Keratinocyte (primary cell): ENCODE data around the gene SRSF2. TPM values are rescaled to one million over a fixed set of nuclear protein-coding genes. Genes with fewer than 3 reads are reported as not detected.

Source experiments
- DNase-seq: peaks from one replicate; pipeline ENCODE4 v3.0.0-alpha.2; 2011; ENCODE audit warnings: low read depth, missing footprints, low spot score
- FAIRE-seq: peaks from 2 replicates; lab custom pipeline; 2011; peaks lifted over from hg19 to GRCh38; lab: Jason Lieb, UNC
- H2AFZ ChIP-seq: 2 replicates; pipeline ENCODE4 v1.6.0; 2012; ENCODE audit warnings: low read length, control low read depth, inconsistent platforms; ENCODE audit not compliant: control insufficient read depth
- H3K27ac ChIP-seq: 2 replicates; pipeline ENCODE4 v1.5.1; 2011; ENCODE audit warnings: low read length; ENCODE audit not compliant: control insufficient read depth, insufficient read depth
- H3K27me3 ChIP-seq: 3 replicates; pipeline ENCODE4 v1.6.0; 2011; ENCODE audit warnings: low read length; ENCODE audit not compliant: control insufficient read depth, insufficient read depth; ENCODE audit errors: extremely low read depth
- H3K36me3 ChIP-seq, 2 experiments: 2 replicates in 1 of 2; 3 replicates in 1 of 2; pipeline ENCODE4 v1.5.1; 2011; ENCODE audit warnings: low read length in 2 of 2, mild to moderate bottlenecking in 1 of 2; ENCODE audit not compliant: control insufficient read depth in 2 of 2, insufficient read depth in 2 of 2; ENCODE audit errors: extremely low read depth in 1 of 2
- H3K4me1 ChIP-seq: 3 replicates; pipeline ENCODE4 v1.5.1; 2011; ENCODE audit warnings: low read length; ENCODE audit not compliant: control insufficient read depth, insufficient read depth; ENCODE audit errors: extremely low read depth
- H3K4me2 ChIP-seq: 3 replicates; pipeline ENCODE4 v1.6.0; 2011; ENCODE audit warnings: low read depth, low read length; ENCODE audit not compliant: control insufficient read depth, insufficient read depth; ENCODE audit errors: extremely low read depth
- H3K4me3 ChIP-seq, 3 experiments: fragments of 200-600 bp in 1 of 3; sonication (generic) in 1 of 3; 2 replicates in 2 of 3; 3 replicates in 1 of 3; pipeline ENCODE4 v1.5.1; 2011 to 2016; ENCODE audit warnings: low read length in 3 of 3, mild to moderate bottlenecking in 3 of 3, control low read depth in 2 of 3, inconsistent platforms in 1 of 3, low read depth in 1 of 3, mixed read lengths in 1 of 3, mixed run types in 1 of 3, moderate library complexity in 1 of 3; ENCODE audit not compliant: control insufficient read depth in 2 of 3, insufficient read depth in 2 of 3; ENCODE audit errors: extremely low read depth in 1 of 3
- H3K79me2 ChIP-seq: 2 replicates; pipeline ENCODE4 v1.6.0; 2012; ENCODE audit warnings: low read length; ENCODE audit not compliant: control insufficient read depth, insufficient read depth
- H3K9ac ChIP-seq: 3 replicates; pipeline ENCODE4 v1.6.0; 2011; ENCODE audit warnings: low read length; ENCODE audit not compliant: control insufficient read depth, insufficient read depth; ENCODE audit errors: extremely low read depth
- H3K9me1 ChIP-seq: 3 replicates; pipeline ENCODE4 v1.6.0; 2011; ENCODE audit warnings: low read length; ENCODE audit not compliant: control insufficient read depth, insufficient read depth; ENCODE audit errors: extremely low read depth
- H3K9me3 ChIP-seq: 2 replicates; pipeline ENCODE4 v1.5.1; 2012; ENCODE audit warnings: low read depth, low read length; ENCODE audit not compliant: control insufficient read depth
- H4K20me1 ChIP-seq: 3 replicates; pipeline ENCODE4 v1.6.0; 2011; ENCODE audit warnings: low read length; ENCODE audit not compliant: control insufficient read depth, insufficient read depth; ENCODE audit errors: extremely low read depth
- EZH2 ChIP-seq: IDR thresholded peaks from one replicate; pipeline ENCODE4 v1.6.1; 2012; ENCODE audit warnings: inconsistent platforms, mild to moderate bottlenecking, low read length, moderate library complexity
- dilution Hi-C: fragments of 300-500 bp; cut with MboI; formaldehyde crosslinking; loops from one replicate; pipeline ENCODE4 v1.7.0; 2020; ENCODE audit warnings: low sequenced_read_pairs; ENCODE audit not compliant: extremely low pct_ligation_motif_present
- polyA plus RNA-seq, 5 experiments: library from polyadenylated mRNA; depleted of rRNA in 3 of 5; stranded (reverse) in 3 of 5; stranded (forward) in 1 of 5; unstranded in 1 of 5; fragments of >200 nt; gene quantifications; 1 replicate in 1 of 5; 2 replicates in 3 of 5; 3 replicates in 1 of 5; pipeline versions ENCODE4 v1.2.1 to v1.2.3, GENCODE V29; 2011 to 2012; ENCODE audit warnings: missing spikeins in 2 of 5, low read depth in 1 of 5, low replicate concordance in 1 of 5
- TF ChIP-seq, protein P1 (sequence below), 3 experiments: IDR thresholded peaks in 1 of 3; conservative IDR thresholded peaks in 1 of 3; optimal IDR thresholded peaks in 1 of 3; 2 replicates in 2 of 3; 3 replicates in 1 of 3; pipeline versions ENCODE3 to v1.5.1; 2011; ENCODE audit warnings: low read length in 3 of 3, mild to moderate bottlenecking in 3 of 3, moderate library complexity in 2 of 3, control low read depth in 1 of 3, inconsistent platforms in 1 of 3; ENCODE audit not compliant: insufficient read depth in 2 of 3; ENCODE audit errors: extremely low read depth in 1 of 3

The SRSF2 gene
- polyA plus RNA-seq, 1 donor (not counting 4 experiments of a cell fraction or from before 2014, with no cell fraction given), result 249 TPM

GRCh38 chr17:76686538-76687297 is 50.4 kb downstream of the SRSF2 start:
- peaks cover 7% of the 10 kb centered on the region for H3K79me2 ChIP-seq
- H3K4me3 ChIP-seq, result no peak overlapping the region

GRCh38 chr17:76685846-76686245 is 51.3 kb downstream of the SRSF2 start:
- FAIRE-seq (no peak), DNase-seq (no peak)
- Histone ChIP-seq H3K36me3 (peaks cover 0 to 19% of the 10 kb centered on the region in 2 experiments), H3K9ac (no peak overlapping the region), H3K27me3 (no peaks in the 10 kb centered on the region), H3K79me2 (peaks cover 2% of the 10 kb centered on the region), H3K9me1 (peaks cover 2% of the 10 kb centered on the region), H2AFZ (no peak overlapping the region), H3K4me1 (peaks cover 17% of the 10 kb centered on the region), H3K9me3 (no peaks in the 10 kb centered on the region), H3K27ac (no peak overlapping the region), H4K20me1 (peaks cover 2% of the 10 kb centered on the region), H3K4me2 (no peak overlapping the region), H3K4me3 (no peak overlapping the region)
- dilution Hi-C loops, result no loop called here
- TF ChIP-seq, protein P1, sequence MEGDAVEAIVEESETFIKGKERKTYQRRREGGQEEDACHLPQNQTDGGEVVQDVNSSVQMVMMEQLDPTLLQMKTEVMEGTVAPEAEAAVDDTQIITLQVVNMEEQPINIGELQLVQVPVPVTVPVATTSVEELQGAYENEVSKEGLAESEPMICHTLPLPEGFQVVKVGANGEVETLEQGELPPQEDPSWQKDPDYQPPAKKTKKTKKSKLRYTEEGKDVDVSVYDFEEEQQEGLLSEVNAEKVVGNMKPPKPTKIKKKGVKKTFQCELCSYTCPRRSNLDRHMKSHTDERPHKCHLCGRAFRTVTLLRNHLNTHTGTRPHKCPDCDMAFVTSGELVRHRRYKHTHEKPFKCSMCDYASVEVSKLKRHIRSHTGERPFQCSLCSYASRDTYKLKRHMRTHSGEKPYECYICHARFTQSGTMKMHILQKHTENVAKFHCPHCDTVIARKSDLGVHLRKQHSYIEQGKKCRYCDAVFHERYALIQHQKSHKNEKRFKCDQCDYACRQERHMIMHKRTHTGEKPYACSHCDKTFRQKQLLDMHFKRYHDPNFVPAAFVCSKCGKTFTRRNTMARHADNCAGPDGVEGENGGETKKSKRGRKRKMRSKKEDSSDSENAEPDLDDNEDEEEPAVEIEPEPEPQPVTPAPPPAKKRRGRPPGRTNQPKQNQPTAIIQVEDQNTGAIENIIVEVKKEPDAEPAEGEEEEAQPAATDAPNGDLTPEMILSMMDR (optimal IDR thresholded peaks at IDR 0.05 in 1 of 3, IDR thresholded peaks at IDR 0.05 in 1 of 3, conservative IDR thresholded peaks at IDR 0.05 in 1 of 3; ENCODE audit: extremely low read depth in 1 of 3, insufficient read depth in 2 of 3, low read length in 3 of 3), result no peak
- TF ChIP-seq EZH2, result no peak

More at GRCh38 chr17:76686538-76687297, 50.4 kb downstream of the SRSF2 start:
- Histone ChIP-seq H3K36me3 (peaks cover 3 to 19% of the 10 kb centered on the region in 2 experiments), H2AFZ (no peak overlapping the region), H3K4me2 (no peak overlapping the region), H4K20me1 (peaks cover 2% of the 10 kb centered on the region), H3K4me1 (peaks cover 17% of the 10 kb centered on the region), H3K9ac (no peak overlapping the region), H3K9me1 (peaks cover 2% of the 10 kb centered on the region), H3K27ac (no peak overlapping the region), H3K27me3 (no peaks in the 10 kb centered on the region), H3K9me3 (no peaks in the 10 kb centered on the region)
- dilution Hi-C loops, result no loop called here
- TF ChIP-seq, protein P1 (optimal IDR thresholded peaks at IDR 0.05 in 1 of 3, IDR thresholded peaks at IDR 0.05 in 1 of 3, conservative IDR thresholded peaks at IDR 0.05 in 1 of 3; ENCODE audit: extremely low read depth in 1 of 3, insufficient read depth in 2 of 3, low read length in 3 of 3), result no peak
- TF ChIP-seq EZH2, result no peak
- DNase-seq (no peak), FAIRE-seq (no peak)
